Bronchial epithelial cell (primary cell): ENCODE results near the gene UNC80. TPM values are rescaled to one million over a fixed set of nuclear protein-coding genes. Genes with fewer than 3 reads are reported as not detected.

Experiments used
- DNase-seq: peaks from one replicate; pipeline ENCODE4 v3.0.0-alpha.2; 2010; ENCODE audit warnings: low read depth
- FAIRE-seq: peaks from 2 replicates; lab custom pipeline; 2011; peaks lifted over from hg19 to GRCh38; lab: Jason Lieb, UNC
- H3K27me3 ChIP-seq: 2 replicates; pipeline ENCODE4 v1.5.1; 2011; ENCODE audit warnings: low read length; ENCODE audit not compliant: control insufficient read depth, insufficient read depth
- H3K36me3 ChIP-seq: 2 replicates; pipeline ENCODE4 v1.5.1; 2011; ENCODE audit warnings: low read length; ENCODE audit not compliant: control insufficient read depth, insufficient read depth
- H3K4me3 ChIP-seq: 2 replicates; pipeline ENCODE4 v1.5.1; 2011; ENCODE audit warnings: mild to moderate bottlenecking, low read depth, low read length, control low read depth
- total RNA-seq: library from RNA; depleted of rRNA; stranded (reverse); fragments of >200 nt; gene quantifications from 2 replicates; pipeline ENCODE4 v1.2.1, GENCODE V29; 2014
- TF ChIP-seq, protein P1 (sequence below): IDR thresholded peaks from 2 replicates; pipeline ENCODE4 v1.5.1; 2011; ENCODE audit warnings: mild to moderate bottlenecking, moderate library complexity, low read length, control low read depth, inconsistent platforms; ENCODE audit not compliant: insufficient read depth, severe bottlenecking

The UNC80 gene
- total RNA-seq, 1 donor from 2014 or later = under 0.01 TPM

DNA sequence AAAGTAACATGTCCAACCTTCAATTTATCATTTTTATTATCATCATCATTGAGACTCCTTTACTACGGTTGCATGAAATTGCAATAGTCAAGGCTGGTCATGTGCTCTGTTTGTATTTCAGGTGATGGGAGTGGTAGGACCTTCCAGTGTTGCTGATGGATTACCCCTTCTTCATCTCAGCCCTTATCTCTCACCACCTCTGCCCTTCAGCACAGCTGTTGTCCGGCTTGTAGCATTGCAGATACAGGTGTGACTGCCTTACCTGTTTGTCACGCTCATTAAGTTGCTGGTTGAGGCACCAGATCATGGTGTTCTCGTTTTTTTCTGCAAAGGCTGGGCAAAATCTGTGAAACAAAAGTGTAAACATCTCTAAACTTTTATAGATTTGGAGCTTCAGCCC, 199.1 kb downstream of the UNC80 start:
- H3K36me3 ChIP-seq = no peaks in the 10 kb centered on the region
- FAIRE-seq (no peak), DNase-seq (no peak)
- TF ChIP-seq, protein P1, sequence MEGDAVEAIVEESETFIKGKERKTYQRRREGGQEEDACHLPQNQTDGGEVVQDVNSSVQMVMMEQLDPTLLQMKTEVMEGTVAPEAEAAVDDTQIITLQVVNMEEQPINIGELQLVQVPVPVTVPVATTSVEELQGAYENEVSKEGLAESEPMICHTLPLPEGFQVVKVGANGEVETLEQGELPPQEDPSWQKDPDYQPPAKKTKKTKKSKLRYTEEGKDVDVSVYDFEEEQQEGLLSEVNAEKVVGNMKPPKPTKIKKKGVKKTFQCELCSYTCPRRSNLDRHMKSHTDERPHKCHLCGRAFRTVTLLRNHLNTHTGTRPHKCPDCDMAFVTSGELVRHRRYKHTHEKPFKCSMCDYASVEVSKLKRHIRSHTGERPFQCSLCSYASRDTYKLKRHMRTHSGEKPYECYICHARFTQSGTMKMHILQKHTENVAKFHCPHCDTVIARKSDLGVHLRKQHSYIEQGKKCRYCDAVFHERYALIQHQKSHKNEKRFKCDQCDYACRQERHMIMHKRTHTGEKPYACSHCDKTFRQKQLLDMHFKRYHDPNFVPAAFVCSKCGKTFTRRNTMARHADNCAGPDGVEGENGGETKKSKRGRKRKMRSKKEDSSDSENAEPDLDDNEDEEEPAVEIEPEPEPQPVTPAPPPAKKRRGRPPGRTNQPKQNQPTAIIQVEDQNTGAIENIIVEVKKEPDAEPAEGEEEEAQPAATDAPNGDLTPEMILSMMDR = no peak
- H3K27me3 ChIP-seq = no peaks in the 10 kb centered on the region
- no peak overlapping the region for H3K4me3 ChIP-seq

DNA sequence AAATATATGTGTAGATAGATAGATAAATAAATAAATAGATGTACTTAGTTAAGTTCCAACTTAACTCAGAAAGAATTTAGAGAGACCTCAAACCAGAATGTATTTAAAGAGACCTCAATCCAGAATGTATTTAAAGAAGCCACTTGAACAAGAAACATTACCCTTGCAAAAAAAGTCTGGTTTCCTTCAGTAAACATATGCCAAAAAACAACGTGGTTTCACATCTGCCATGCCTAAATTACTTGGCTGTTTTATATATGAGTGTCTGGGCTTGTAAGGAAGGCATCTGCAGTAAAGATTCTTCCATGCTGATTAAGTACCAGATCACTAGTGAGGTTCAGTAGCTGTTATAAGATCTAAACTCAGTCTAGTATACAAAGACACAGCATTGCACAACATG, 201.7 kb downstream of the UNC80 start:
- TF ChIP-seq, protein P1 = no peak
- Histone ChIP-seq H3K36me3 (no peaks in the 10 kb centered on the region), H3K27me3 (no peaks in the 10 kb centered on the region), H3K4me3 (no peak overlapping the region)
- DNase-seq (peak; percentile 22), FAIRE-seq (no peak)

DNA sequence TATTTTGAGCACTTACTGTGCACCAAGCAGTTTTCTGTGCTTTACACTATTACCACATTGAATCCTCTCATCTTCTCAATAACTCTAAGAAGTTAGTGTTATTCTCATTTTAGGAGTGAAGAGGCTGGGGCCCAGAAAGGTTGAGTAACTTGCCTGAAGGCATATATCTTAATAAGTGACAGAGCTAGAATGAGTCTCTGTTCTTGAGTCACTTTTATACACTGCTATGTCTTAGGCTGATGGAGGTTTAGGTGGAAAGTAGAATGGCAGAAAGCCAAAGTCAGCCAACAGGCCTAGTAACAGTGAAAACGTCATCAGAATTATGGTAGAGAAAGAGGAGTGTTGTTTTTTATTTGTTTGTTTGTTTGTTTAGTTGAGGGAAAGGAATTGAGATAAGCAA, 202.9 kb downstream of the UNC80 start:
- TF ChIP-seq, protein P1 = no peak
- no peaks in the 10 kb centered on the region for H3K36me3 ChIP-seq
- no peaks in the 10 kb centered on the region for H3K27me3 ChIP-seq
- no peak overlapping the region for H3K4me3 ChIP-seq
- peak; percentile 83 for DNase-seq
- no peak for FAIRE-seq

DNA sequence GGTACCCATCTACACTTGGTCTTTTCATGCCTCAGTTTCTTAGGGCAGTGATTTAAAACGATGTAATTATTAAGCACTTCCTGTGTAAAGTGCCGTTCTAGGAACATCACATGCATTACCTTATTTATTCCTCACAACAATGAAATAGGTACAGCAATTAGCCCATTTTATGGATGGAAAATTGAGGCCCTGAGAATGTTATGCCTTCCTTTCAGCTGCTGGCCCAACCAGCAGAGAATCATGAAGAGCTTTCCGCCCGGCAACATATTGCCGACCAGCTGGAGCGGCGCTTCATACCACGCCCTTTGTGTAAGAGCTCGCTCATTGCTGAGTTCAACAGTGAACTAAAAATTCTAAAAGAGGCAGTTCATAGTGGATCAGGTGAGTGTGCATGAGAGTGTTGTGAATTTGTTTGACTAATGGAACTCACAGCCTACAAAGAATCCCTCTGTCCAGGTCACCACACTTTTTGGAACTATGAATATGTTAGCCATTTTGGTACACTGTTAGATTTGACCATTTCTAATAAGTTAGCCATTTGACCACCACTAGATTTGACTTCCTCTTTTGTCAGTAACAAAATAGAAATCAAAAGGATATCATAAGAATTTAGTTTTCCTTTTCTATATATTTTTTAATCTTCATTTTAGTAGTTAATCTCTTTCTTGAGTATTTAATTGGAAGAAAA, 205.2 kb downstream of the UNC80 start:
- FAIRE-seq (no peak), DNase-seq (no peak)
- TF ChIP-seq, protein P1 = no peak
- Histone ChIP-seq H3K4me3 (no peak overlapping the region), H3K36me3 (no peaks in the 10 kb centered on the region), H3K27me3 (no peaks in the 10 kb centered on the region)

DNA sequence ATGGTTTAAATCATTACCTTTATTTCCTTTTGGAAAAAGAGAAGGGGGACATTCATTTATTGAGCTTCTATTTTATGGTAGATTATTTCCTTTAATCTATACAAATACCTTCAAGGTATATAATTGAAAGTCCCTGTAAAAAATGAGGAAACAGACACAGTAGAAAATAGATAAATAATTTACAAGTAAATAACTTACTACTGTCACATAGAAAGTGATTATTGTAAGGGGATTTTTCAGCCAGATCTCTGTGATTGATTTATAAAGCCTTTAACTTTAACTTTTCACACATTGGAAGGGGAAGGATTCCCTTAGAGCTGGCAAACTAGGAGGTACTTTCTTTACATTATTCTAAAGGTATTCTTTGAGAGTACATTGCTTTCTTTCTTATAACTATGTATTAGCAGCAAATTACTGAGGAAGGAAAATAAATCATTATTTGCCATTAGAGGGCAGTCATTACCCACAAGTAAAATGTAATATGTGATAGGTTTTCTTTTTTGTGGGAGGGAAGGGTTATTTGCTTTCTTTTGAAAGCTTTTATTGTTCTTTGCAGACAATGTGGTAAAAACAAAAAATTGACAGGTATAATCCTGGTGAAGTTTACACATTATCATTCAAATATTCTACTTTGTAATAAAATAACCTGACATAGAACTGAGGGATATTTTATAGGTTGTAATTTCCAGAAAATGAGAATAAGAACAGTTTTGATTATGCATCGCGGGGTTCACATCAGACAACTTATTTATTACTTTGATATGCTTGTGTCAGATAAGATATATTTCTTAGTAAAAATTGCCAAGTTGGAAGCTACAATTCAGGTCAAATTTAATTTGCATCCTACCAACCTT, 206.0 kb downstream of the UNC80 start:
- Histone ChIP-seq H3K27me3 (no peaks in the 10 kb centered on the region), H3K36me3 (no peaks in the 10 kb centered on the region), H3K4me3 (no peak overlapping the region)
- TF ChIP-seq, protein P1 = peak; percentile 27
- no peak for FAIRE-seq
- peak; percentile 51 for DNase-seq
